ENCODE data around the gene UBE2J2. TPM values are rescaled to one million over a fixed set of nuclear protein-coding genes. Genes with fewer than 3 reads are reported as not detected.

The UBE2J2 gene
- total and polyA plus RNA-seq, 9 donors: 35.8 to 55.6 (median 41.2) TPM

DNA sequence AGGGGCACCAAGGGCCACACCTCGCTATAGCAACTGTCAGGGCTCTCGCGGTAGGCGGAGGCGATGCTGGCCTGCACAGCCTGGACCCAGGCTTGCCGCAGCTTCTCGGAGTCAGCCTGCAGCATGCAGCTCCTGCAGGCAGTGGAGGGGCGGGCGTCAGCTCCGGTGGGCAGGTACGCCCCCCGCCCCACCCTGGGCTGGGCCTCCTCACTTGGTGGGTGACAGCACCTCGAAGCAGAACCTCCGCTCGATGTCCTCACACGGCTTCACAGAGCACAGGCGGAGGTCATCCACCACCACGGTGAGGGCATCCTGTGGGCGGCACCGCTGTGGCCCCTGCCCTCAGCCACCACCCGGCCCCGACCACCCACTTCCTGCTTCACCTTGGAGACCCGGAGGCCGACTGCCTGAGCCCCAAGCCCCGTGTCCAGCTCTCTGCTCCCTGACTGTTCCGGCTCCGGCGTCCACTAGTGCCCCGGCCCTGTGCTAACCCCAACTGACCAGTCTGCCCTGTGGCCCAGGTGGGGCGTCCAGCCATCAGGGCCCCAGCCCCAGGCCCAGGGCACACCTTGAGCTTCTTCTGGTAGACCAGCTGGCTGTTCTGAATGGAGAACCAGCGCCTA lies 24.3 kb upstream of the UBE2J2 start:
- TF ChIP-seq, protein P1, sequence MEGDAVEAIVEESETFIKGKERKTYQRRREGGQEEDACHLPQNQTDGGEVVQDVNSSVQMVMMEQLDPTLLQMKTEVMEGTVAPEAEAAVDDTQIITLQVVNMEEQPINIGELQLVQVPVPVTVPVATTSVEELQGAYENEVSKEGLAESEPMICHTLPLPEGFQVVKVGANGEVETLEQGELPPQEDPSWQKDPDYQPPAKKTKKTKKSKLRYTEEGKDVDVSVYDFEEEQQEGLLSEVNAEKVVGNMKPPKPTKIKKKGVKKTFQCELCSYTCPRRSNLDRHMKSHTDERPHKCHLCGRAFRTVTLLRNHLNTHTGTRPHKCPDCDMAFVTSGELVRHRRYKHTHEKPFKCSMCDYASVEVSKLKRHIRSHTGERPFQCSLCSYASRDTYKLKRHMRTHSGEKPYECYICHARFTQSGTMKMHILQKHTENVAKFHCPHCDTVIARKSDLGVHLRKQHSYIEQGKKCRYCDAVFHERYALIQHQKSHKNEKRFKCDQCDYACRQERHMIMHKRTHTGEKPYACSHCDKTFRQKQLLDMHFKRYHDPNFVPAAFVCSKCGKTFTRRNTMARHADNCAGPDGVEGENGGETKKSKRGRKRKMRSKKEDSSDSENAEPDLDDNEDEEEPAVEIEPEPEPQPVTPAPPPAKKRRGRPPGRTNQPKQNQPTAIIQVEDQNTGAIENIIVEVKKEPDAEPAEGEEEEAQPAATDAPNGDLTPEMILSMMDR (IDR thresholded peaks at IDR 0.05): no peak
- TF ChIP-seq POLR2A (IDR thresholded peaks at IDR 0.05) (no peak), EP300 (IDR thresholded peaks at IDR 0.05) (no peak)
- Histone ChIP-seq H3K27ac (no peak overlapping the region), H3K27me3 (no peaks in the 10 kb centered on the region), H3K4me3 (no peak overlapping the region), H3K4me1 (ENCODE audit: insufficient read depth) (no peaks in the 10 kb centered on the region), H3K36me3 (no peaks in the 10 kb centered on the region), H3K9me3 (no peaks in the 10 kb centered on the region)
- intact Hi-C loops (cut with DNase I): loop anchor here in 3 of 4 donors (10.0 kb wide), 2 partner anchors 253 to 313 kb away; partner anchors contain the start of gene PERM1 (in 2 of the 3)
- no peak for DNase-seq
- WGBS, 3 donors: 90 to 93% (median 92%) methylated on average over 28 to 31 of the region's 31 CpGs

DNA sequence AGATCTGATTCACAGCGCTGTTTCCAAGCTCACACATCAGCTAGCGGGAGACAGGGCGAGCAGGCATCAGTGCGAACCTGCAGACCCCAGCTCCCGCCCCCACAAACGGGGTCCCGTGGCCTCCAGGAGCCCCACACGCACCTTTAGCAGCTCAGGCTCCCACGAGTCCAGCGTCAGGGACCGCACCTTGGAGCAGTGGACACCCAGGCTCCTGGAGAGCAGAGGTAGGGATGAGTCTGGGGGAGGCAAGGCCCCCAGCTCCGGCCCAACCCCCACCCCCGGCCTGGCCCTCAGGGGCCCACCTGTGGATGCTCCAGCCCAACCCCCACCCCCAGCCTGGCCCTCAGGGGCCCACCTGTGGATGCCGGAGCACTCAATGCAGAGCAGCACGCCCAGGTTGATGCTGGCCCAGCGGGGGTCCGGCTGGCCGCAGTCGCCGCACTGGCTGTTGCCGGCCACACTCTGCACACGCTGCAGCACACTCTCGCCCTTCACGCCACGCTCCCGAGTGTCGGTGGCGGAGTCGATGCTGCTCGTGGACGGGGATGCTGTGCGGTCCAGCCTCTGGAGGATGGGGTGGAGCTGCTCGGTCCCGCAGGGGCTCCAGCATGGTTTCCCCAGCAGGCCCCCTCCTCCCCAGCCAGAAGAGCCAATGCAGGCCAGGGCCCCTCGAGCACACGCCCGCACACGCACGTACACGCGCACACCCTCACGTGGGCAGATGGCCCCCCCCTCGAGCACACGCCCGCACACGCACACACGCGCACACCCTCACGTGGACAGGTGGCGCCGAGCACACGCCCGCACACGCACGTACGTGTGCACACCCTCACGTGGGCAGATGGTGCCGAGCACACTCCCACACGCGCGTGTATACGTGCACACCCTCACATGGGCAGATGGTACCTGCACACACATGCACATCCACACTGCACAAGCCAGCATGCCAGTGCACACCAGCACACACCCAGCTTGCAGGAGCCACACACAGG lies 22.7 kb upstream of the UBE2J2 start:
- peak in 1 of 5 donors; percentile 37 for DNase-seq
- intact Hi-C loops (cut with DNase I): loop anchor here in 3 of 4 donors (10.0 kb wide), 2 partner anchors 252 to 312 kb away; partner anchors contain the start of gene PERM1 (in 2 of the 3)
- H3K27ac ChIP-seq: no peak overlapping the region
- H3K27me3 ChIP-seq: no peaks in the 10 kb centered on the region
- H3K4me1 ChIP-seq (ENCODE audit: insufficient read depth): no peaks in the 10 kb centered on the region
- H3K36me3 ChIP-seq: no peaks in the 10 kb centered on the region
- WGBS, 3 donors: 90% methylated on average over 55 to 62 of the region's 62 CpGs
- TF ChIP-seq, protein P1 (IDR thresholded peaks at IDR 0.05): no peak
- TF ChIP-seq EP300 (IDR thresholded peaks at IDR 0.05) (no peak), POLR2A (IDR thresholded peaks at IDR 0.05) (no peak)
- no peak overlapping the region for H3K4me3 ChIP-seq
- no peaks in the 10 kb centered on the region for H3K9me3 ChIP-seq

DNA sequence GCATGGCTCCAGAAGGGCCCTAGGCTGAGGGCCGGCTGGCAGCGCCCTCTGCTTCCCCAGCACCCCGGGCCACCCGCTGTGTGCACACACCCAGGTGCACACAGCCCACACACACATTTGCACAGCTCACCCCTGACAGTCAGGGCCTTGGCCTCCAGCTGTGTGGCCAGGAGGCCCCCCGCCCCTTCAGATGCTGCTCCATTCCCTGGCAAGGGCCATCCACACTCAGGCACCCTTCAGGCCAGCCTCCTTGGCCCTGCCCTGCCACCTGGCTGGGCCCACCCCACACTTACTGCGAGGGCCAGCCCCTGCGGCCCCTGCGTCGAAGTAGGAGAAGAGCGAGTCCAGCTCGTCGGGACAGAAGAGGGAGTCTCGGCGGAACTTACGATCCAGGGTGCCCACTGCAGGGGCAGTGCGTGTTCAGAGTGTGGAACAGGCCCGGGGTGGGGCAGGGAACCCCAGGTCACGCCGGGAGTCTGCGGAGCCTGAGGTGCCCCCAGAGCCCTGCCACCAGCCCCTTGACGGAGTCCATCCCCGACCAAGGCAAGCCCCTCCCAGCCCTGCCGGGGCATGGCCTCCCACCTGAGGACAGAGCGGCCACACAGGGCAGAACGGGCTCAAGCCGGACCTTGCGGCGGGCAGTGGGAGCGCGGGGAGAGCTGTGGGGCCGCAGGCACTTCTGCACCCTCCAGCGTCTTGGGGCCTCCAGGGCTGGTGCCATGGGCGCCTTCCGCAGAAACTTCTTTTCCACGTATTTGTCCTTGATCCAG lies 21.7 kb upstream of the UBE2J2 start:
- Histone ChIP-seq H3K27ac (no peak overlapping the region), H3K36me3 (no peaks in the 10 kb centered on the region)

More for the DNA sequence above, 21.7 kb upstream of the UBE2J2 start:
- Histone ChIP-seq H3K9me3 (no peaks in the 10 kb centered on the region), H3K27me3 (no peaks in the 10 kb centered on the region), H3K4me3 (no peak overlapping the region), H3K4me1 (ENCODE audit: insufficient read depth) (peaks cover 3% of the 10 kb centered on the region)
- intact Hi-C loops (cut with DNase I): loop anchor here in 3 of 4 donors (10.0 kb wide), 2 partner anchors 251 to 311 kb away; partner anchors contain the start of gene PERM1 (in 2 of the 3)
- DNase-seq: peak in 1 of 5 donors; percentile 34
- WGBS, 3 donors: 90 to 93% (median 93%) methylated on average over 34 to 35 of the region's 35 CpGs
- no peak for TF ChIP-seq EP300 (IDR thresholded peaks at IDR 0.05)
- TF ChIP-seq, protein P1 (IDR thresholded peaks at IDR 0.05): no peak
- TF ChIP-seq POLR2A (IDR thresholded peaks at IDR 0.05): no peak
